ENCODE results near the gene DNAJC6. TPM values are rescaled to one million over a fixed set of nuclear protein-coding genes. Genes with fewer than 3 reads are reported as not detected.

DNAJC6 gene
- total RNA-seq, 6 donors from 2014 or later = 3.5 to 5.9 (median 5.2) TPM

- peak overlapping the region in 3 of 4 donors; percentile 6 to 32 (median 24) for H3K4me3 ChIP-seq
- H3K9me3 ChIP-seq = no peaks in the 10 kb centered on the region
- no peaks in the 10 kb centered on the region for H3K27me3 ChIP-seq
- no peak overlapping the region for H3K27ac ChIP-seq
- no peak for ATAC-seq (ENCODE audit: low FRiP score in 2 of 2)
- H3K4me1 ChIP-seq = peaks cover 9 to 20% (median 16%) of the 10 kb centered on the region in 4 donors
- TF ChIP-seq POLR2AphosphoS5 (IDR thresholded peaks at IDR 0.05) = no peak
- TF ChIP-seq EP300 (IDR thresholded peaks at IDR 0.05) = no peak
- TF ChIP-seq POLR2A (IDR thresholded peaks at IDR 0.05) = no peak
- TF ChIP-seq CTCF (IDR thresholded peaks at IDR 0.05) = no peak
- DNase-seq = no peak
- H3K36me3 ChIP-seq = no peaks in the 10 kb centered on the region
- WGBS, 2 donors = 13 to 16% methylated on average over 12 to 15 of the region's 15 CpGs
These were observed 45.0 kb upstream of the DNAJC6 start for GRCh38 chr1:65264197-65264929.

GRCh38 chr1:65265296-65265650 lies 44.1 kb upstream of the DNAJC6 start:
- H3K4me1 ChIP-seq = peaks cover 9 to 20% (median 16%) of the 10 kb centered on the region in 4 donors
- WGBS, 2 donors = 6 to 11% methylated on average over 7 of the region's 7 CpGs
- peak overlapping the region in 3 of 4 donors; percentile 33 to 57 (median 55) for H3K4me3 ChIP-seq
- TF ChIP-seq CTCF (IDR thresholded peaks at IDR 0.05) = no peak
- TF ChIP-seq EP300 (IDR thresholded peaks at IDR 0.05) = no peak
- TF ChIP-seq POLR2AphosphoS5 (IDR thresholded peaks at IDR 0.05) = no peak
- TF ChIP-seq POLR2A (IDR thresholded peaks at IDR 0.05) = no peak
- DNase-seq (no peak), ATAC-seq (ENCODE audit: low FRiP score in 2 of 2) (no peak)
- H3K27ac ChIP-seq = peak overlapping the region in 1 of 4 donors; percentile 47
- H3K36me3 ChIP-seq = no peaks in the 10 kb centered on the region
- no peaks in the 10 kb centered on the region for H3K9me3 ChIP-seq
- H3K27me3 ChIP-seq = no peaks in the 10 kb centered on the region

GRCh38 chr1:65265651-65266351 lies 43.5 kb upstream of the DNAJC6 start:
- Histone ChIP-seq H3K27me3 (no peaks in the 10 kb centered on the region), H3K27ac (peak overlapping the region in 1 of 4 donors; percentile 47), H3K4me1 (peaks cover 9 to 20% (median 16%) of the 10 kb centered on the region in 4 donors), H3K4me3 (peak overlapping the region; percentile 33 to 57 (median 44)), H3K36me3 (no peaks in the 10 kb centered on the region), H3K9me3 (no peaks in the 10 kb centered on the region)
- DNase-seq = peak in 1 of 2 donors; percentile 87
- WGBS, 2 donors = 12 to 17% methylated on average over 17 to 27 of the region's 59 CpGs
- peak; percentile 49 to 85 for ATAC-seq (ENCODE audit: low FRiP score in 2 of 2)
- TF ChIP-seq CTCF (IDR thresholded peaks at IDR 0.05) (peak in 1 of 6 experiments; percentile 17), POLR2A (IDR thresholded peaks at IDR 0.05) (peak in 1 of 4 donors; percentile 12), EP300 (IDR thresholded peaks at IDR 0.05) (no peak), POLR2AphosphoS5 (IDR thresholded peaks at IDR 0.05) (peak in 1 of 2 donors; percentile 35)

- H3K4me3 ChIP-seq = no peak overlapping the region
- peaks cover 9 to 20% (median 16%) of the 10 kb centered on the region in 4 donors for H3K4me1 ChIP-seq
- no peak for ATAC-seq (ENCODE audit: low FRiP score in 2 of 2)
- H3K27ac ChIP-seq = no peak overlapping the region
- H3K27me3 ChIP-seq = no peaks in the 10 kb centered on the region
- H3K9me3 ChIP-seq = no peaks in the 10 kb centered on the region
- no peaks in the 10 kb centered on the region for H3K36me3 ChIP-seq
- no peak for DNase-seq
- TF ChIP-seq CTCF (IDR thresholded peaks at IDR 0.05) (no peak), EP300 (IDR thresholded peaks at IDR 0.05) (no peak), POLR2AphosphoS5 (IDR thresholded peaks at IDR 0.05) (no peak), POLR2A (IDR thresholded peaks at IDR 0.05) (no peak)
- 35 to 37% methylated on average over 1 of the region's 1 CpG for whole genome bisulfite sequencing, 2 donors
These were observed 42.9 kb upstream of the DNAJC6 start for GRCh38 chr1:65266476-65266875.
